Testis (tissue), 3 donors: ENCODE results near the gene CCDC50. TPM values are rescaled to one million over a fixed set of nuclear protein-coding genes. Genes with fewer than 3 reads are reported as not detected.

ENCODE experiments used
- DNase-seq: peaks from one replicate; pipeline ENCODE4 v3.0.0-alpha.2; 2019
- H3K27ac ChIP-seq, 2 donors: fragments of 200-600 bp; sonication (generic); one replicate each; pipeline ENCODE4 v1.5.1; 2019
- H3K27me3 ChIP-seq: fragments of 200-600 bp; sonication (generic); one replicate; pipeline ENCODE4 v1.5.1; 2019
- H3K36me3 ChIP-seq: fragments of 200-600 bp; sonication (generic); one replicate; pipeline ENCODE4 v1.5.1; 2017; ENCODE audit warnings: low read depth; ENCODE audit errors: missing control alignments
- H3K4me1 ChIP-seq: fragments of 200-600 bp; sonication (generic); one replicate; pipeline ENCODE4 v1.5.1; 2019
- H3K4me3 ChIP-seq, 2 donors: fragments of 200-600 bp; sonication (generic); one replicate each; pipeline ENCODE4 v1.5.1; 2017 to 2019
- H3K9me3 ChIP-seq: fragments of 200-600 bp; sonication (generic); one replicate; pipeline ENCODE4 v1.5.1; 2017
- POLR2A ChIP-seq: fragments of 450-650 bp; IDR thresholded peaks from one replicate; pipeline ENCODE4 v1.6.1; 2017; ENCODE audit warnings: antibody characterized with exemption, mild to moderate bottlenecking, moderate library complexity
- WGBS, 2 donors: methylation state at CpG; one replicate each; pipeline ENCODE4 v1.1.5; 2018; 5-methylcytosine and 5-hydroxymethylcytosine counted together
- intact Hi-C: fragments of 100-400 bp; cut with DNase I; formaldehyde crosslinking; loops from one replicate; pipeline ENCODE4 v1.15.1; 2023; ENCODE audit warnings: low total_unique reads
- polyA plus RNA-seq: library from polyadenylated mRNA; stranded (reverse); fragments of 350-450 nt; fragmentation: Illumina TruSeq; extraction: RNeasy Lipid Tissue Mini Kit (QIAGEN cat#74804); gene quantifications from one replicate; pipeline ENCODE4 v1.2.3, GENCODE V29; 2014; ENCODE audit warnings: low read depth, low replicate concordance; ENCODE audit not compliant: insufficient read depth
- total RNA-seq, 2 donors: library from RNA; depleted of rRNA; stranded (reverse); fragments of >200 nt; gene quantifications; one replicate each; pipeline ENCODE4 v1.2.3, GENCODE V29; 2016
- TF ChIP-seq, protein P1 (sequence below), 3 experiments: fragments of 450-650 bp in 2 of 3; fragments of 200-600 bp in 1 of 3; sonication (generic) in 1 of 3; IDR thresholded peaks; one replicate each; pipeline ENCODE4 v1.5.1; 2016 to 2019; ENCODE audit warnings: antibody characterized with exemption in 3 of 3, mild to moderate bottlenecking in 2 of 3, moderate library complexity in 1 of 3

Gene CCDC50
- total and polyA plus RNA-seq, 3 donors from 2014 or later = 65.0 to 69.9 (median 68.2) TPM

DNA sequence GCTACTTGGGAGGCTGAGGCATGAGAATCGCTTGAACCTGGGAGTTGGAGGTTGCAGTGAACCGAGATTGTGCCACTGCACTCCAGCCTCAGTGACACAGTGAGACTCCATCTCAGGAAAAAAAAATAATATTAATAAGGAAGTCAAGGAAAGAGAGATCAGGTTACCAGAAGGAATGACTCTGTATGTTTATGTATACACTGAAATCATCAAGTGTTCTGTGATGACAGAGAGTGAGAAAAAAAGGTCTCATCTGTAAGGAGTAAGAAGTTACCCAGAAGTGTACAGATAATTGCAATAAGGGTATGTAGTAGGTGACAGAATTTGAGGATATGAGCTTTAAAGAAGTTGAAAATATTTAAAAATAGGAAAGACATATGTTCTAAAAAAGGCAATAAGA lies 4.3 kb upstream of the CCDC50 start:
- 92 to 97% methylated on average over 2 of the region's 2 CpGs for WGBS, 2 donors
- intact Hi-C loops = no loop called here
- H3K4me3 ChIP-seq = no peak overlapping the region

GRCh38 chr3:191327526-191327925 lies 1.7 kb upstream of the CCDC50 start:
- H3K4me1 ChIP-seq = peaks cover 20% of the 10 kb centered on the region
- 54 to 61% methylated on average over 2 of the region's 2 CpGs for WGBS, 2 donors
- H3K36me3 ChIP-seq = no peaks in the 10 kb centered on the region
- no peaks in the 10 kb centered on the region for H3K9me3 ChIP-seq
- no peak for TF ChIP-seq POLR2A
- TF ChIP-seq, protein P1, sequence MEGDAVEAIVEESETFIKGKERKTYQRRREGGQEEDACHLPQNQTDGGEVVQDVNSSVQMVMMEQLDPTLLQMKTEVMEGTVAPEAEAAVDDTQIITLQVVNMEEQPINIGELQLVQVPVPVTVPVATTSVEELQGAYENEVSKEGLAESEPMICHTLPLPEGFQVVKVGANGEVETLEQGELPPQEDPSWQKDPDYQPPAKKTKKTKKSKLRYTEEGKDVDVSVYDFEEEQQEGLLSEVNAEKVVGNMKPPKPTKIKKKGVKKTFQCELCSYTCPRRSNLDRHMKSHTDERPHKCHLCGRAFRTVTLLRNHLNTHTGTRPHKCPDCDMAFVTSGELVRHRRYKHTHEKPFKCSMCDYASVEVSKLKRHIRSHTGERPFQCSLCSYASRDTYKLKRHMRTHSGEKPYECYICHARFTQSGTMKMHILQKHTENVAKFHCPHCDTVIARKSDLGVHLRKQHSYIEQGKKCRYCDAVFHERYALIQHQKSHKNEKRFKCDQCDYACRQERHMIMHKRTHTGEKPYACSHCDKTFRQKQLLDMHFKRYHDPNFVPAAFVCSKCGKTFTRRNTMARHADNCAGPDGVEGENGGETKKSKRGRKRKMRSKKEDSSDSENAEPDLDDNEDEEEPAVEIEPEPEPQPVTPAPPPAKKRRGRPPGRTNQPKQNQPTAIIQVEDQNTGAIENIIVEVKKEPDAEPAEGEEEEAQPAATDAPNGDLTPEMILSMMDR (IDR thresholded peaks at IDR 0.05) = no peak
- H3K27me3 ChIP-seq = no peaks in the 10 kb centered on the region
- no peak overlapping the region for H3K4me3 ChIP-seq
- no peak for DNase-seq
- intact Hi-C loops = no loop called here
- H3K27ac ChIP-seq = no peak overlapping the region

More for the DNA sequence above, 4.3 kb upstream of the CCDC50 start:
- no peaks in the 10 kb centered on the region for H3K36me3 ChIP-seq
- no peak overlapping the region for H3K27ac ChIP-seq
- H3K4me1 ChIP-seq = peaks cover 13% of the 10 kb centered on the region
- H3K9me3 ChIP-seq = no peaks in the 10 kb centered on the region
- H3K27me3 ChIP-seq = no peaks in the 10 kb centered on the region
- no peak for TF ChIP-seq POLR2A
- TF ChIP-seq, protein P1 (IDR thresholded peaks at IDR 0.05) = no peak
- no peak for DNase-seq

- no peak for TF ChIP-seq POLR2A
- TF ChIP-seq, protein P1 (IDR thresholded peaks at IDR 0.05) = no peak
- Histone ChIP-seq H3K27me3 (no peaks in the 10 kb centered on the region), H3K36me3 (no peaks in the 10 kb centered on the region), H3K4me3 (peak overlapping the region; percentile 89 to 95), H3K27ac (peak overlapping the region; percentile 90 to 98), H3K9me3 (no peaks in the 10 kb centered on the region), H3K4me1 (peaks cover 20% of the 10 kb centered on the region)
- DNase-seq = no peak
- WGBS, 2 donors = 24 to 30% methylated on average over 9 of the region's 9 CpGs
- intact Hi-C loops = no loop called here
These were observed 722 bp upstream of the CCDC50 start for GRCh38 chr3:191328383-191328961.

DNA sequence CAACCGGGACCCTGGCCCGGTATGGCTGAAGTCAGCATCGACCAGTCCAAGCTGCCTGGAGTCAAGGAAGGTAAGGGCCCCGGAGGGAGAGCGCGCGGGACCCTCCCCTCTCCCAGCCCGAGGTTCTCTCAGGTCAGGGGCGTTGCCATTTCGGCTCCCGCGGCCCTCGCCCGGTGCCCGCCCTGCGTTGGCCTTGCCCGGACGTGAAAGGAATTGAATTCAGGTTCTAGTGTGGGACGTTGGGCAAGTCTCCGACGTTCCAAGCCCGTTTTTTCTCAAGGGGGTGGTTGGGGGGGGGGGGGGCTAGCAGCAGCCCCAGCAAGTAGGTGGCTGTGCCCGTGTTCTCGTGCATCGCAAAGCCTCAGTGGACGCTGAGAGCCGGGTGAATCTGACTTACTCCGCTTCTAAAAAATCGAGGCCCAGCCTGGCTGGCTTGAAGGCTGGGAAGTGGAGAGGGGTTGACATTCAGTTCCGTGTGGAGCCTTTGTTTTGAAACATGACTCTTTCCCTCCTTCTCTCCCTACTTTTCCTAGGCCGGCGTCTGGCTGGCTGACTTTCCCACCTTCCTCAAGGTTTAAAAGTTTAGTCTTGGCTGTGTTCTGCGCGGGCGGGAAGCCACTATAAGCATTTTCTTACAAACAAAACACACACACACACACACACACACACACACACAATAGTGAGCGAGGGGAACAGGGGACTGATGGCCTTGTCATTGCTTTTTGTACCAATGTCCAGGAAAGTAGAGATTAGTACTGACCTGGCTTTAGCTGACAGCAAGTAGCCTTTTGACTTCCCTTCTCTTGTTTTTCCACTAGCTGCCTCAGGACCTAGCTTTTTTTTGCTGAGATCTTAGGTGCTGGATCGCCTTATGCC lies 698 bp downstream of the CCDC50 start, which contains the start of gene UTS2B:
UTS2B (minus strand) TSS at position 873 of the 876 bp plus-strand sequence. CDS start 48,337 bp downstream, outside the sequence.
- Histone ChIP-seq H3K4me1 (peaks cover 20% of the 10 kb centered on the region), H3K4me3 (peak within 1 kb of the TSS; percentile 89 to 95), H3K36me3 (no peaks in the 10 kb centered on the region), H3K27ac (peak within 1 kb of the TSS; percentile 90 to 98), H3K27me3 (no peaks in the 10 kb centered on the region), H3K9me3 (no peaks in the 10 kb centered on the region)
- TF ChIP-seq POLR2A = no peak
- TF ChIP-seq, protein P1 (IDR thresholded peaks at IDR 0.05) = no peak
- DNase-seq = peak; percentile 58
- intact Hi-C loops = no loop called here
- 2% methylated on average over 22 to 35 of the region's 37 CpGs for WGBS, 2 donors
